Choroid plexus epithelial cell (primary cell): ENCODE results near the gene SOCS2.
A peak's percentile ranks its signal among the peaks of the same experiment; 100 is the strongest.
"Not testable (repeated sequence)": the region's sequence is repeated elsewhere in the genome, so short reads cannot be mapped to it uniquely, and the experiment has no call there.

Source experiments
- DNase-seq: peaks from one replicate; pipeline ENCODE4 v3.0.0-alpha.2; 2010; ENCODE audit warnings: low read depth
- H3K4me3 ChIP-seq: 2 replicates; pipeline ENCODE4 v1.5.1; 2011; ENCODE audit warnings: low read depth, mild to moderate bottlenecking, control low read depth, low read length, moderate library complexity
- TF ChIP-seq, protein P1 (sequence below): conservative IDR thresholded peaks from 2 replicates; pipeline ENCODE4 v1.5.1; 2011; ENCODE audit warnings: low read depth, mild to moderate bottlenecking, control low read depth, inconsistent platforms, low read length, moderate library complexity

SOCS2 gene

DNA sequence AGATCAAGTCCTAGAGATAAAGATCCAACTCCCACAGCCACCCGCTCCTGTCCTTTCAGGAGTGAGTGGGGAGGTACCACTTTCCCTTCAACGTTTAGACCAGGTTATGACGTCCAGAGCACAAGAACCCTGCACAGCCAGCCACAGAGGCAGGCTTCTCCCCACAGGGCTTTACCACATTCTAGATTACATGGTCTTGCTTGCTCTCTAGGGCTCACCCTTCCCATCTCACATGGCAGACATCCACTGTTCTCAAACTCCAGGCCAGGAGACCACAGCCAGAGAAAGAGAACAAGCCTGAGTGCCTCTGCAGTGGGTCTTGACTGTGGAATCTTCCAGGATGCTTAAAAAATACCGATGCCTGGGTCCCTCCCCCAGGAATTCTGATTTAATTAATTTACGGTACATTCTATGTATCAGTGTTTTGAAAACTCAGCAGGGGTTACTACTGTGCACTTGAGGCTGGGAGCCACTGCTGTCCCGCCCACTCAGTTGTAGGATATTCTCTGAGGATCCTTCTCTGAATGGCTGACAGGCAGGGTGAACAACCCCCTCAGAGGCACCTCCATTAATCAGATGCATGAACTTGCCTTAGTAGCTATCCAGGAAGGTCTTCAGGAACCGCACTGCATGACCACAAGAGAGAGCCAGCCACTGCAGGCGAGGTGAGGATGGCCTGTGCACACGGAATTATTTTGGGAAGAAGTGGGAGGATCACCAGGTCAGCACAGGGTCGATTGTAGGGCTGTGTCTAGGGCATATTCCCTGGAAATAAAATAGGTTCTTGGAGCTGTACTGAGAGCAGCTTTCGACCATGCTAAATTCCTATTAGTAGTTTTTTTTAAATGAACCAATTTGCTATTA is 21.5 kb upstream of the SOCS2 start:
- no peak overlapping the region for H3K4me3 ChIP-seq
- DNase-seq: peak; percentile 35
- TF ChIP-seq, protein P1, sequence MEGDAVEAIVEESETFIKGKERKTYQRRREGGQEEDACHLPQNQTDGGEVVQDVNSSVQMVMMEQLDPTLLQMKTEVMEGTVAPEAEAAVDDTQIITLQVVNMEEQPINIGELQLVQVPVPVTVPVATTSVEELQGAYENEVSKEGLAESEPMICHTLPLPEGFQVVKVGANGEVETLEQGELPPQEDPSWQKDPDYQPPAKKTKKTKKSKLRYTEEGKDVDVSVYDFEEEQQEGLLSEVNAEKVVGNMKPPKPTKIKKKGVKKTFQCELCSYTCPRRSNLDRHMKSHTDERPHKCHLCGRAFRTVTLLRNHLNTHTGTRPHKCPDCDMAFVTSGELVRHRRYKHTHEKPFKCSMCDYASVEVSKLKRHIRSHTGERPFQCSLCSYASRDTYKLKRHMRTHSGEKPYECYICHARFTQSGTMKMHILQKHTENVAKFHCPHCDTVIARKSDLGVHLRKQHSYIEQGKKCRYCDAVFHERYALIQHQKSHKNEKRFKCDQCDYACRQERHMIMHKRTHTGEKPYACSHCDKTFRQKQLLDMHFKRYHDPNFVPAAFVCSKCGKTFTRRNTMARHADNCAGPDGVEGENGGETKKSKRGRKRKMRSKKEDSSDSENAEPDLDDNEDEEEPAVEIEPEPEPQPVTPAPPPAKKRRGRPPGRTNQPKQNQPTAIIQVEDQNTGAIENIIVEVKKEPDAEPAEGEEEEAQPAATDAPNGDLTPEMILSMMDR: no peak

DNA sequence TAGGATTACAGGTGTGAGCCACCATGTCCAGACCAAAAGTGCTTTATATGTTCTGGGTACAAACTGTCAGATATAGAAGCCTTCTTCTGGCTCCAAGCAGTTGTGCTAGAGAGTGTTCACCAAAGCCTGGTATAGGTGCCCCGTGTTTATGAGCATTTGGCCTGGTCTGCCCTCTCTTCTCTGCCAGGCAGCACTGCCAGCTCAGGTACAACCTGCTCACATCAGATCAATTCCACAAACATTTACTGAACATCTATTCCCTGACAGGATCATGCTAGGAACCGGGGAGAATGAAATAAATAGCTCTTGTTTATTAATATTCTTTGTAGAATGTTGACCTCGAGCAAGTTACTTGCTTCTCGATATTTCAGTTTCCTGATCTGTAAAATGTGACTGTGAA is 20.0 kb upstream of the SOCS2 start:
- H3K4me3 ChIP-seq: no peak overlapping the region
- DNase-seq: no peak
- TF ChIP-seq, protein P1: no peak

DNA sequence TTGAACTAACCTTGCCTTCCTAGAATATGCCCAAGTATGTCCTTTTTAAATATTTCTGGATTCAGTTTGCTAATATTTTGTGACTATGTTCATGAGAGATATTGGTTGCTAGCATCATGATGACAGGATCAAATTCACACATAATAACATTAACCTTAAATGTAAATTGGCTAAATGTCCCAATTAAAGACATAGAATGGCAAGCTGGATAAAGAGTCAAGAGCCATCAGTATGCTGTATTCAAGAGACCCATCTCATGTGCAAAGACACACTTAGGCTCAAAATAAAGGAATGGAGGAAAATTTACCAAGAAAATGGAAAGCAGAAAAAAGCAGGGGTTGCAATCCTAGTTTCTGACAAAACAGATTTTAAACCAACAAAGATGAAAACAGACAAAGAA is 14.6 kb upstream of the SOCS2 start:
- DNase-seq, H3K4me3 ChIP-seq: not testable (repeated sequence)

DNA sequence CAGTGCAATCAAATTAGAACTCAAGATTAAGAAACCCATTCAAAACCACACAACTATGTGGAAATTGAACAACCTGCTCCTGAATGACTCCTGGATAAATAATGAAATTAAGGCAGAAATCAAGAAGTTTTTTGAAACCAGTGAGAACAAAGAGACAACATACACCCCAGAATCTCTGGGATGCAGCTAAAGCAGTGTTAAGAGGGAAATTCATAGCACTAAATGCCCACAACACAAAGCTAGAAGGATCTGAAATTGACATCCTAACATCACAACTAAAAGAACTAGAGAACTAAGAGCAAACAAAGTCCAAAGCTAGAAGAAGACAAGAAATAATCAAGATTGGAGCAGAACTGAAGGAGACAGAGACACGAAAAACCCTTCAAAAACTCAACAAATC is 13.8 kb upstream of the SOCS2 start:
- not testable (repeated sequence) for DNase-seq, H3K4me3 ChIP-seq

DNA sequence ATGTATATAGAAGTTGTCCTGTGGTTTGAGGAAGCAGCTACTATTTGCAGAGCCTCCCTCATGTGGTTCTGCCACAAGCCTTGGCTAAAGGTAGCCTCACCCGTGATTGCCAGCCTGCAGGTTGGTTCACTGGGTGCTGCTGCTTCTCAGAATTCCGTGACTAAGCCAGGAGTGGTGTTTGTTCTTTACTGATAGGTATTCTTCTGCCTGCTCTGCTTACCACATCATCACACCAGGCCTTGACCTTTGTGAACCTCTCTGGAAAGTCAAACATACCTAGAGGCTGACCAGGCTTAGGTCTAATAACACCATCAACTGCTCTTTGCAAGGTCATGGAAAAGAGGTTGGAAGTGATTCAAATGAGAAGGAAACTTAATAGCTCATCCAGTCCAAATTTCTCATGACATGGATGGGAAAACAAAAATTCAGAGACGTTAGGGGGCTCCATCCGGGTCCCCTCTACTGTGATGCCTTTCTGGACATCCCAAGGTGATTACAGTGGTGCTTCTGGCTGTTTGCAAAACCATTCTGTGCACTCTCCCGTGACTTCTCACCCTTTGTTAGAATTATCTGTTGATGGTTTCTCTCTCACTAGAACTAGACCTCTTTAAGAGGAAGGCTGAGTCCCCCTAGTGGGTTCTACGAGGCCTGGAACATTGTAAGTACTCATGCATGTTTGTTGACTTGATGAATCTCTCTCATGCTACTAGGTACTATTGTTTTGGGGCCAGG is 8.5 kb upstream of the SOCS2 start:
- peak; percentile 86 for DNase-seq
- no peak overlapping the region for H3K4me3 ChIP-seq
- TF ChIP-seq, protein P1: peak; percentile 78

DNA sequence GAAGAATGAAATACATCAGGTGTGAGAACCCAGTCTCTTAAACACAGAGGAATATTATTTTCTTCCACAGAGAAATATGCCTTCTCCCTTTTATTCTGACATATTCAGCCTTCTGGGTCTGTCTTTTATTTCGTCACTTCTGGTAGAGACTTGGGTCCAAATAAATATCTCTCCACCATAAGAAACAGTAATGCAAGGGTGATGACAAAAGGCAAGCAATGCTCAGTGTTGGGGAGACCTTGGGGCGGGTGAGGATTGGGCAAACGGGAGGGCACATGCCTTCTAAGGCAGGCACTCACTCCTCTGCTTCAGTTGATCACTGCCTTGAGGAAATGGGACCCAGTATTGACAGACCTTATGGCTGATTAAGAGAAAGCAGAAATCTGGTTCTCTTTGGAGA is 6.7 kb upstream of the SOCS2 start:
- DNase-seq: no peak
- TF ChIP-seq, protein P1: no peak
- H3K4me3 ChIP-seq: no peak overlapping the region

GRCh38 chr12:93567174-93567573 is 5.3 kb upstream of the SOCS2 start:
- DNase-seq: no peak
- TF ChIP-seq, protein P1: no peak
- H3K4me3 ChIP-seq: no peak overlapping the region

DNA sequence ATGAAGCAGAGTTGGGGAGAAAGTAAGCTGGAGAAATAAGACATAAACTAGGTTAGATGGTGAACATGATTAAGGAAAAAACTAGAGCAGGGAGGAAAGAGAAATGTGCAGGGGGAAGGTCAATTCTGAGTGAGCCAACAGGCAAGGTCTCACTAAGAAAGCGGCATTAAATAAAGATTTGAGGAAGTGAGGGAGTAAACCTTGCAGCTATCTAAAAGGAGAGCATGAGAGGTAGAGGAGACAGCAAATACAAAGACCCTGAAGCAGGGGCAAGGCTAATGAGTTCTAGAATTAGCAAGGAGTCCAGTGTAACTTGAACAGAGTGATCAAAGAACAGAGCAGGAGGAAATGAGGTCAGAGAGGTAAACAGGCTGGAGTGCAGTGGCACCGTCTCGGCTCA is 4.4 kb upstream of the SOCS2 start:
- TF ChIP-seq, protein P1: no peak
- H3K4me3 ChIP-seq: no peak overlapping the region
- DNase-seq: no peak
